Measurements from ENCODE around the gene FHIP2A. TPM values are rescaled to one million over a fixed set of nuclear protein-coding genes. Genes with fewer than 3 reads are reported as not detected.

The FHIP2A gene
- total and polyA plus RNA-seq, 2 experiments from 2014 or later = 6.7 to 11.8 TPM

DNA sequence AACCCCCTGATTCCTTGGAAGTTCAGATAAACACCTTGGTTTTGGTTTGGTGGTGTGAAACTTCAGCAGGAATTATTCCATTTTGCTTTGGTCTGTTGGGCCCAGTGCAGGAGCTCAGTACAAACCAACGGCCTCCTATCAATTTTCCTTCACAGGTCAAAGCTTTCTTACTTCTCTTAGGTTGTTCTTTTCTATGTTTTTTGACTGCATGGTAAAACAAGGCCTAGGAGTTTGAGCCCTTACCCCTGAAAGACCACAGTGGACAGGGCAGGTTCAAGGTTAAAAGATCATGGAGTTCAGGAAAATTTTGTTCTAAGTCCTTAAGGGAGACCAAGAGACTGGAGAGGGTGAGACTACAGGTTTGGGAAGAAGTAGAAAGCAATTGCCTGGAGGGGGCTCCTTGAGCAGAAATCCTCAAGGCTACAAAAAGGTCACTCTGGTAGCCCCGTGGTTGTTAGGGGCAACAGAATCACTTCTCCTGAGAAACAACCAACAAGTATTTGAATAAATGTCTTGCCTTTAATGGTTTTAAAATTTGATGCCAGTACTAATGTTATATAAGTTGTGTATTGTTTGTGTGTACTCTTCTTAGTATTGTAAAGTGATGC is 40.9 kb upstream of the FHIP2A start (continued):
- TF ChIP-seq, protein P1, sequence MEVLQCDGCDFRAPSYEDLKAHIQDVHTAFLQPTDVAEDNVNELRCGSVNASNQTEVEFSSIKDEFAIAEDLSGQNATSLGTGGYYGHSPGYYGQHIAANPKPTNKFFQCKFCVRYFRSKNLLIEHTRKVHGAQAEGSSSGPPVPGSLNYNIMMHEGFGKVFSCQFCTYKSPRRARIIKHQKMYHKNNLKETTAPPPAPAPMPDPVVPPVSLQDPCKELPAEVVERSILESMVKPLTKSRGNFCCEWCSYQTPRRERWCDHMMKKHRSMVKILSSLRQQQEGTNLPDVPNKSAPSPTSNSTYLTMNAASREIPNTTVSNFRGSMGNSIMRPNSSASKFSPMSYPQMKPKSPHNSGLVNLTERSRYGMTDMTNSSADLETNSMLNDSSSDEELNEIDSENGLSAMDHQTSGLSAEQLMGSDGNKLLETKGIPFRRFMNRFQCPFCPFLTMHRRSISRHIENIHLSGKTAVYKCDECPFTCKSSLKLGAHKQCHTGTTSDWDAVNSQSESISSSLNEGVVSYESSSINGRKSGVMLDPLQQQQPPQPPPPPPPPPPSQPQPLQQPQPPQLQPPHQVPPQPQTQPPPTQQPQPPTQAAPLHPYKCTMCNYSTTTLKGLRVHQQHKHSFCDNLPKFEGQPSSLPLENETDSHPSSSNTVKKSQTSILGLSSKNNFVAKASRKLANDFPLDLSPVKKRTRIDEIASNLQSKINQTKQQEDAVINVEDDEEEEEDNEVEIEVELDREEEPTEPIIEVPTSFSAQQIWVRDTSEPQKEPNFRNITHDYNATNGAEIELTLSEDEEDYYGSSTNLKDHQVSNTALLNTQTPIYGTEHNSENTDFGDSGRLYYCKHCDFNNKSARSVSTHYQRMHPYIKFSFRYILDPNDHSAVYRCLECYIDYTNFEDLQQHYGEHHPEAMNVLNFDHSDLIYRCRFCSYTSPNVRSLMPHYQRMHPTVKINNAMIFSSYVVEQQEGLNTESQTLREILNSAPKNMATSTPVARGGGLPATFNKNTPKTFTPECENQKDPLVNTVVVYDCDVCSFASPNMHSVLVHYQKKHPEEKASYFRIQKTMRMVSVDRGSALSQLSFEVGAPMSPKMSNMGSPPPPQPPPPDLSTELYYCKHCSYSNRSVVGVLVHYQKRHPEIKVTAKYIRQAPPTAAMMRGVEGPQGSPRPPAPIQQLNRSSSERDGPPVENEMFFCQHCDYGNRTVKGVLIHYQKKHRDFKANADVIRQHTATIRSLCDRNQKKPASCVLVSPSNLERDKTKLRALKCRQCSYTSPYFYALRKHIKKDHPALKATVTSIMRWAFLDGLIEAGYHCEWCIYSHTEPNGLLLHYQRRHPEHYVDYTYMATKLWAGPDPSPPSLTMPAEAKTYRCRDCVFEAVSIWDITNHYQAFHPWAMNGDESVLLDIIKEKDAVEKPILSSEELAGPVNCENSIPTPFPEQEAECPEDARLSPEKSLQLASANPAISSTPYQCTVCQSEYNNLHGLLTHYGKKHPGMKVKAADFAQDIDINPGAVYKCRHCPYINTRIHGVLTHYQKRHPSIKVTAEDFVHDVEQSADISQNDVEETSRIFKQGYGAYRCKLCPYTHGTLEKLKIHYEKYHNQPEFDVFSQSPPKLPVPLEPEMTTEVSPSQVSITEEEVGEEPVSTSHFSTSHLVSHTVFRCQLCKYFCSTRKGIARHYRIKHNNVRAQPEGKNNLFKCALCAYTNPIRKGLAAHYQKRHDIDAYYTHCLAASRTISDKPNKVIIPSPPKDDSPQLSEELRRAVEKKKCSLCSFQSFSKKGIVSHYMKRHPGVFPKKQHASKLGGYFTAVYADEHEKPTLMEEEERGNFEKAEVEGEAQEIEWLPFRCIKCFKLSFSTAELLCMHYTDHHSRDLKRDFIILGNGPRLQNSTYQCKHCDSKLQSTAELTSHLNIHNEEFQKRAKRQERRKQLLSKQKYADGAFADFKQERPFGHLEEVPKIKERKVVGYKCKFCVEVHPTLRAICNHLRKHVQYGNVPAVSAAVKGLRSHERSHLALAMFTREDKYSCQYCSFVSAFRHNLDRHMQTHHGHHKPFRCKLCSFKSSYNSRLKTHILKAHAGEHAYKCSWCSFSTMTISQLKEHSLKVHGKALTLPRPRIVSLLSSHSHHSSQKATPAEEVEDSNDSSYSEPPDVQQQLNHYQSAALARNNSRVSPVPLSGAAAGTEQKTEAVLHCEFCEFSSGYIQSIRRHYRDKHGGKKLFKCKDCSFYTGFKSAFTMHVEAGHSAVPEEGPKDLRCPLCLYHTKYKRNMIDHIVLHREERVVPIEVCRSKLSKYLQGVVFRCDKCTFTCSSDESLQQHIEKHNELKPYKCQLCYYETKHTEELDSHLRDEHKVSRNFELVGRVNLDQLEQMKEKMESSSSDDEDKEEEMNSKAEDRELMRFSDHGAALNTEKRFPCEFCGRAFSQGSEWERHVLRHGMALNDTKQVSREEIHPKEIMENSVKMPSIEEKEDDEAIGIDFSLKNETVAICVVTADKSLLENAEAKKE (CRISPR knock-in tag; IDR thresholded peaks at IDR 0.05) = no peak
- no peak for TF ChIP-seq NANOG (IDR thresholded peaks at IDR 0.05; ENCODE audit: borderline replicate concordance)
- no peak for TF ChIP-seq EZH2phosphoT487 (IDR thresholded peaks at IDR 0.05; ENCODE audit: unreplicated experiment)
- TF ChIP-seq JUNB (IDR thresholded peaks at IDR 0.05; ENCODE audit: unreplicated experiment) = no peak
- TF ChIP-seq POLR2AphosphoS5 (IDR thresholded peaks at IDR 0.05; ENCODE audit: low read depth) = no peak
- no peak for TF ChIP-seq ZNF331 (CRISPR knock-in tag; IDR thresholded peaks at IDR 0.05; ENCODE audit: low read depth)
- TF ChIP-seq, protein P2, sequence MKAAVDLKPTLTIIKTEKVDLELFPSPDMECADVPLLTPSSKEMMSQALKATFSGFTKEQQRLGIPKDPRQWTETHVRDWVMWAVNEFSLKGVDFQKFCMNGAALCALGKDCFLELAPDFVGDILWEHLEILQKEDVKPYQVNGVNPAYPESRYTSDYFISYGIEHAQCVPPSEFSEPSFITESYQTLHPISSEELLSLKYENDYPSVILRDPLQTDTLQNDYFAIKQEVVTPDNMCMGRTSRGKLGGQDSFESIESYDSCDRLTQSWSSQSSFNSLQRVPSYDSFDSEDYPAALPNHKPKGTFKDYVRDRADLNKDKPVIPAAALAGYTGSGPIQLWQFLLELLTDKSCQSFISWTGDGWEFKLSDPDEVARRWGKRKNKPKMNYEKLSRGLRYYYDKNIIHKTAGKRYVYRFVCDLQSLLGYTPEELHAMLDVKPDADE (IDR thresholded peaks at IDR 0.05) = no peak
- no peak for TF ChIP-seq ZNF114 (CRISPR knock-in tag; IDR thresholded peaks at IDR 0.05)
- TF ChIP-seq STAT1 (IDR thresholded peaks at IDR 0.05; ENCODE audit: unreplicated experiment) = no peak
- no peak for TF ChIP-seq EZH2 (IDR thresholded peaks at IDR 0.05; ENCODE audit: low read depth, unreplicated experiment)
- TF ChIP-seq CREB1 (CRISPR knock-in tag; IDR thresholded peaks at IDR 0.05; ENCODE audit: low read depth) = no peak
- TF ChIP-seq REST (IDR thresholded peaks at IDR 0.05; ENCODE audit: unreplicated experiment) = no peak
